ENCODE results near the gene SFMBT2. TPM values are rescaled to one million over a fixed set of nuclear protein-coding genes. Genes with fewer than 3 reads are reported as not detected.

Gene SFMBT2
- total RNA-seq, 2 donors from 2014 or later = 1.6 to 3.4 TPM

GRCh38 chr10:7133278-7133677 lies 277.6 kb downstream of the SFMBT2 start:
- 90 to 91% methylated on average over 11 of the region's 11 CpGs for WGBS, 2 donors
- H3K4me1 ChIP-seq = no peaks in the 10 kb centered on the region

GRCh38 chr10:7130191-7130911 lies 280.5 kb downstream of the SFMBT2 start:
- intact Hi-C loops (cut with DNase I) = no loop called here
- TF ChIP-seq CTCF (IDR thresholded peaks at IDR 0.05) = no peak
- TF ChIP-seq POLR2A (IDR thresholded peaks at IDR 0.05) = no peak
- DNase-seq (no peak), ATAC-seq (no peak)
- Histone ChIP-seq H3K4me1 (no peaks in the 10 kb centered on the region), H3K27ac (no peak overlapping the region), H3K27me3 (no peaks in the 10 kb centered on the region), H3K4me3 (no peak overlapping the region), H3K36me3 (replicated peaks in 1 of 2; ENCODE audit: insufficient read depth in 1 of 2, low read depth in 2 of 2) (no peaks in the 10 kb centered on the region), H3K9me3 (no peaks in the 10 kb centered on the region)
- 80 to 85% methylated on average over 5 to 11 of the region's 11 CpGs for WGBS, 2 donors

More at GRCh38 chr10:7133278-7133677, 277.6 kb downstream of the SFMBT2 start:
- no peak for ATAC-seq
- H3K4me3 ChIP-seq = no peak overlapping the region
- TF ChIP-seq CTCF (IDR thresholded peaks at IDR 0.05) (no peak), POLR2A (IDR thresholded peaks at IDR 0.05) (no peak)
- H3K27me3 ChIP-seq = no peaks in the 10 kb centered on the region
- intact Hi-C loops (cut with DNase I) = no loop called here
- DNase-seq = no peak
- H3K27ac ChIP-seq = no peak overlapping the region
- H3K9me3 ChIP-seq = no peaks in the 10 kb centered on the region
- H3K36me3 ChIP-seq (replicated peaks in 1 of 2; ENCODE audit: insufficient read depth in 1 of 2, low read depth in 2 of 2) = no peaks in the 10 kb centered on the region

- intact Hi-C loops (cut with DNase I) = no loop called here
- 39 to 48% methylated on average over 6 of the region's 6 CpGs for WGBS, 2 donors
- H3K4me1 ChIP-seq = no peaks in the 10 kb centered on the region
- no peaks in the 10 kb centered on the region for H3K9me3 ChIP-seq
- ATAC-seq (no peak), DNase-seq (no peak)
- H3K27me3 ChIP-seq = no peaks in the 10 kb centered on the region
- H3K27ac ChIP-seq = no peak overlapping the region
- H3K36me3 ChIP-seq (replicated peaks in 1 of 2; ENCODE audit: insufficient read depth in 1 of 2, low read depth in 2 of 2) = no peaks in the 10 kb centered on the region
- TF ChIP-seq POLR2A (IDR thresholded peaks at IDR 0.05) (no peak), CTCF (IDR thresholded peaks at IDR 0.05) (no peak)
- H3K4me3 ChIP-seq = no peak overlapping the region
Measured at GRCh38 chr10:7123774-7124173, 287.1 kb downstream of the SFMBT2 start.

GRCh38 chr10:7122561-7122960 lies 288.3 kb downstream of the SFMBT2 start:
- intact Hi-C loops (cut with DNase I) = no loop called here
- H3K36me3 ChIP-seq (replicated peaks in 1 of 2; ENCODE audit: insufficient read depth in 1 of 2, low read depth in 2 of 2) = no peaks in the 10 kb centered on the region
- no peak overlapping the region for H3K27ac ChIP-seq
- ATAC-seq (no peak), DNase-seq (no peak)
- no peak overlapping the region for H3K4me3 ChIP-seq
- H3K4me1 ChIP-seq = no peaks in the 10 kb centered on the region
- no peak for TF ChIP-seq CTCF (IDR thresholded peaks at IDR 0.05)
- TF ChIP-seq POLR2A (IDR thresholded peaks at IDR 0.05) = no peak
- H3K27me3 ChIP-seq = no peaks in the 10 kb centered on the region
- WGBS, 2 donors = 82 to 84% methylated on average over 3 of the region's 3 CpGs
- H3K9me3 ChIP-seq = no peaks in the 10 kb centered on the region

Data from body of pancreas (tissue), 4 donors.